ENCODE data around the gene MANF.

- TF ChIP-seq POLR2A (IDR thresholded peaks at IDR 0.05; ENCODE audit: low read length) (no peak), GATA1 (IDR thresholded peaks at IDR 0.05; ENCODE audit: low read depth, low read length) (no peak)
Measured at GRCh38 chr3:51350751-51351150, 34.3 kb upstream of the MANF start.
